ENCODE measurements around the gene GLT8D1.
"Not testable (repeated sequence)": the region's sequence is repeated elsewhere in the genome, so short reads cannot be mapped to it uniquely, and the experiment has no call there.

The GLT8D1 gene

GRCh38 chr3:52685285-52685708 lies 20.3 kb downstream of the GLT8D1 start:
- peaks cover 77% of the 10 kb centered on the region for H4K20me1 ChIP-seq
- H3K9ac ChIP-seq = peak overlapping the region; percentile 97
- peak overlapping the region; percentile 86 for H3K4me3 ChIP-seq
- peak overlapping the region; percentile 94 for H3K27ac ChIP-seq
- TF ChIP-seq Cebpa-rat (IDR thresholded peaks at IDR 0.05) = no peak
- H3K4me1 ChIP-seq = peaks cover 55% of the 10 kb centered on the region
- peak overlapping the region; percentile 73 for H3K4me2 ChIP-seq
- peaks cover 55% of the 10 kb centered on the region for H3K36me3 ChIP-seq
- no peaks in the 10 kb centered on the region for H3K27me3 ChIP-seq
- no peaks in the 10 kb centered on the region for H3K9me3 ChIP-seq

GRCh38 chr3:52684184-52684583 lies 21.4 kb downstream of the GLT8D1 start:
- Histone ChIP-seq H3K4me3 (peak overlapping the region; percentile 86; the same call in 1 of the 2 replicates), H3K36me3 (peaks cover 55% of the 10 kb centered on the region), H3K4me1 (peaks cover 55% of the 10 kb centered on the region), H3K9ac (no peak overlapping the region; the same call in 1 of the 2 replicates), H4K20me1 (peaks cover 77% of the 10 kb centered on the region), H3K9me3 (no peaks in the 10 kb centered on the region), H3K27ac (no peak overlapping the region), H3K4me2 (peak overlapping the region; percentile 73), H3K27me3 (no peaks in the 10 kb centered on the region)
- TF ChIP-seq Cebpa-rat (IDR thresholded peaks at IDR 0.05) = no peak

GRCh38 chr3:52683611-52684010 lies 22.0 kb downstream of the GLT8D1 start:
- no peaks in the 10 kb centered on the region for H3K27me3 ChIP-seq
- peaks cover 53% of the 10 kb centered on the region for H3K4me1 ChIP-seq
- no peak for TF ChIP-seq Cebpa-rat (IDR thresholded peaks at IDR 0.05)
- no peaks in the 10 kb centered on the region for H3K9me3 ChIP-seq
- no peak overlapping the region for H3K27ac ChIP-seq
- no peak overlapping the region for H3K9ac ChIP-seq
- peaks cover 77% of the 10 kb centered on the region for H4K20me1 ChIP-seq
- peaks cover 55% of the 10 kb centered on the region for H3K36me3 ChIP-seq
- H3K4me2 ChIP-seq = peak overlapping the region; percentile 73
- no peak overlapping the region for H3K4me3 ChIP-seq

GRCh38 chr3:52682016-52682415 lies 23.6 kb downstream of the GLT8D1 start:
- H3K9me3 ChIP-seq = no peaks in the 10 kb centered on the region
- H3K4me2 ChIP-seq = no peak overlapping the region
- peaks cover 55% of the 10 kb centered on the region for H3K36me3 ChIP-seq
- no peaks in the 10 kb centered on the region for H3K27me3 ChIP-seq
- H3K27ac ChIP-seq = no peak overlapping the region
- peaks cover 37% of the 10 kb centered on the region for H3K4me1 ChIP-seq
- peaks cover 67% of the 10 kb centered on the region for H4K20me1 ChIP-seq
- H3K9ac ChIP-seq = no peak overlapping the region
- no peak for TF ChIP-seq Cebpa-rat (IDR thresholded peaks at IDR 0.05)
- H3K4me3 ChIP-seq = no peak overlapping the region

- TF ChIP-seq Cebpa-rat (IDR thresholded peaks at IDR 0.05) = no peak
- no peak overlapping the region for H3K27ac ChIP-seq
- 0 out of 2 replicates have a peak overlapping the region, but pooled peaks have one; percentile 27 for H3K9ac ChIP-seq
- H3K27me3 ChIP-seq = no peaks in the 10 kb centered on the region
- H3K4me2 ChIP-seq = no peak overlapping the region
- H3K9me3 ChIP-seq = no peaks in the 10 kb centered on the region
- H3K4me1 ChIP-seq = peaks cover 33% of the 10 kb centered on the region
- no peak overlapping the region for H3K4me3 ChIP-seq
- H3K36me3 ChIP-seq = peaks cover 58% of the 10 kb centered on the region
- peaks cover 65% of the 10 kb centered on the region for H4K20me1 ChIP-seq
Measured at GRCh38 chr3:52681596-52681995, 24.0 kb downstream of the GLT8D1 start.

GRCh38 chr3:52679811-52680210 lies 25.8 kb downstream of the GLT8D1 start:
- Histone ChIP-seq H3K9me3 (no peaks in the 10 kb centered on the region), H3K27me3 (no peaks in the 10 kb centered on the region), H3K27ac (no peak overlapping the region), H3K4me1 (peaks cover 32% of the 10 kb centered on the region), H3K4me3 (no peak overlapping the region), H3K36me3 (peaks cover 74% of the 10 kb centered on the region), H4K20me1 (peaks cover 79% of the 10 kb centered on the region), H3K4me2 (no peak overlapping the region), H3K9ac (no peak overlapping the region)
- TF ChIP-seq Cebpa-rat (IDR thresholded peaks at IDR 0.05) = no peak

GRCh38 chr3:52679199-52679538 lies 26.4 kb downstream of the GLT8D1 start:
- Histone ChIP-seq H3K4me1 (peaks cover 26% of the 10 kb centered on the region), H3K4me3 (no peak overlapping the region), H3K4me2 (no peak overlapping the region), H3K9ac (no peak overlapping the region), H3K27me3 (no peaks in the 10 kb centered on the region), H3K9me3 (no peaks in the 10 kb centered on the region), H3K36me3 (peaks cover 79% of the 10 kb centered on the region), H4K20me1 (peaks cover 85% of the 10 kb centered on the region), H3K27ac (no peak overlapping the region)
- no peak for TF ChIP-seq Cebpa-rat (IDR thresholded peaks at IDR 0.05)

- H3K4me2 ChIP-seq = no peak overlapping the region
- peaks cover 86% of the 10 kb centered on the region for H3K36me3 ChIP-seq
- H3K4me3 ChIP-seq = no peak overlapping the region
- no peak overlapping the region for H3K27ac ChIP-seq
- H3K4me1 ChIP-seq = peaks cover 20% of the 10 kb centered on the region
- no peaks in the 10 kb centered on the region for H3K9me3 ChIP-seq
- no peak overlapping the region for H3K9ac ChIP-seq
- no peak for TF ChIP-seq Cebpa-rat (IDR thresholded peaks at IDR 0.05)
- no peaks in the 10 kb centered on the region for H3K27me3 ChIP-seq
- H4K20me1 ChIP-seq = peaks cover 85% of the 10 kb centered on the region
Measured at GRCh38 chr3:52678265-52679198, 27.1 kb downstream of the GLT8D1 start.

- not testable (repeated sequence) for H3K4me3 ChIP-seq, H3K27me3 ChIP-seq, H3K4me2 ChIP-seq, H3K9me3 ChIP-seq, H3K9ac ChIP-seq, H3K4me1 ChIP-seq, H3K27ac ChIP-seq
- Histone ChIP-seq H4K20me1 (peaks cover 75% of the 10 kb centered on the region), H3K36me3 (peaks cover 97% of the 10 kb centered on the region)
Measured at GRCh38 chr3:52676201-52676600, 29.4 kb downstream of the GLT8D1 start.

GRCh38 chr3:52671676-52672075 lies 33.9 kb downstream of the GLT8D1 start:
- Histone ChIP-seq H3K36me3 (peaks cover 94% of the 10 kb centered on the region), H3K27me3 (no peaks in the 10 kb centered on the region), H3K4me2 (no peak overlapping the region), H3K9me3 (no peaks in the 10 kb centered on the region), H3K4me1 (no peaks in the 10 kb centered on the region; the same call in 1 of the 2 replicates), H4K20me1 (peaks cover 66% of the 10 kb centered on the region), H3K4me3 (no peak overlapping the region), H3K27ac (no peak overlapping the region), H3K9ac (no peak overlapping the region)
- no peak for TF ChIP-seq Cebpa-rat (IDR thresholded peaks at IDR 0.05)
